SH-SY5Y (cell line): ENCODE results near the gene MGAT5B.

Experiments used
- GATA2 ChIP-seq: IDR thresholded peaks from 2 replicates; pipeline ENCODE4 v1.6.1; 2011; ENCODE audit warnings: mild to moderate bottlenecking, low read depth, low read length
- GATA3 ChIP-seq: IDR thresholded peaks from 2 replicates; pipeline ENCODE4 v1.6.1; 2011; ENCODE audit warnings: low read depth, mild to moderate bottlenecking, low read length, moderate library complexity

- TF ChIP-seq GATA2: no peak
- no peak for TF ChIP-seq GATA3
Measured at GRCh38 chr17:76972046-76972641, 103.9 kb downstream of the MGAT5B start.
